MM.1S (cell line): ENCODE measurements around the gene SHKBP1.

Experiments
- DNase-seq: peaks from one replicate; pipeline ENCODE4 v3.0.0-alpha.2; 2015
- H2AFZ ChIP-seq: fragments of 300-600 bp; sonication (generic); 2 replicates; pipeline ENCODE4 v1.6.0; 2016; ENCODE audit warnings: antibody characterized with exemption, low read length
- H3F3A ChIP-seq: fragments of 300-600 bp; sonication (generic); 2 replicates; pipeline ENCODE4 v1.6.1; 2016; ENCODE audit warnings: mild to moderate bottlenecking, antibody characterized with exemption, low read length, moderate library complexity, mixed read lengths; ENCODE audit not compliant: insufficient read depth
- H3K27ac ChIP-seq: fragments of 300-600 bp; sonication (generic); 2 replicates; pipeline ENCODE4 v1.5.1; 2016; ENCODE audit warnings: mild to moderate bottlenecking, low read length
- H3K27me3 ChIP-seq: fragments of 300-600 bp; sonication (generic); replicated peaks from 2 replicates; pipeline ENCODE4 v1.6.0; 2016; ENCODE audit warnings: low read length; ENCODE audit not compliant: insufficient read depth
- H3K36me3 ChIP-seq: fragments of 300-600 bp; sonication (generic); replicated peaks from 2 replicates; pipeline ENCODE4 v1.6.1; 2016; ENCODE audit warnings: mild to moderate bottlenecking, low read length, mixed read lengths; ENCODE audit not compliant: insufficient read depth
- H3K4me1 ChIP-seq: fragments of 300-600 bp; sonication (generic); 2 replicates; pipeline ENCODE4 v1.6.1; 2016; ENCODE audit warnings: low read length, mixed read lengths
- H3K4me2 ChIP-seq: fragments of 300-600 bp; sonication (generic); 2 replicates; pipeline ENCODE4 v1.6.0; 2016; ENCODE audit warnings: low read depth, low read length
- H3K4me3 ChIP-seq: fragments of 300-600 bp; sonication (generic); 2 replicates; pipeline ENCODE4 v1.5.1; 2016; ENCODE audit warnings: low read length, mixed read lengths
- H3K79me2 ChIP-seq: fragments of 300-600 bp; sonication (generic); 2 replicates; pipeline ENCODE4 v1.6.1; 2016; ENCODE audit warnings: mixed run types, low read length, mixed read lengths
- H3K9ac ChIP-seq: fragments of 300-600 bp; sonication (generic); 2 replicates; pipeline ENCODE4 v1.6.1; 2016; ENCODE audit warnings: low read length, mixed read lengths
- H3K9me2 ChIP-seq: fragments of 300-600 bp; sonication (generic); replicated peaks from 2 replicates; pipeline ENCODE4 v1.6.1; 2016; ENCODE audit warnings: mild to moderate bottlenecking, low read length, mixed read lengths; ENCODE audit not compliant: insufficient read depth
- H3K9me3 ChIP-seq: fragments of 300-600 bp; sonication (generic); replicated peaks from 2 replicates; pipeline ENCODE4 v1.6.1; 2016; ENCODE audit warnings: mild to moderate bottlenecking, low read length, mixed read lengths; ENCODE audit not compliant: insufficient read depth
- H4K20me1 ChIP-seq: fragments of 300-600 bp; sonication (generic); 2 replicates; pipeline ENCODE4 v1.6.1; 2016; ENCODE audit warnings: mild to moderate bottlenecking, low read length, moderate library complexity, mixed read lengths; ENCODE audit not compliant: insufficient read depth
- EZH2 ChIP-seq: fragments of 300-600 bp; sonication (generic); optimal IDR thresholded peaks from 2 replicates; pipeline ENCODE3; 2017; ENCODE audit warnings: low read depth, mild to moderate bottlenecking, antibody characterized with exemption, low read length, mixed read lengths
- EZH2phosphoT487 ChIP-seq: fragments of 300-600 bp; sonication (generic); IDR thresholded peaks from 2 replicates; pipeline ENCODE4 v1.6.1; 2018; ENCODE audit warnings: antibody characterized with exemption, low read length
- TF ChIP-seq, protein P1 (sequence below): fragments of 300-600 bp; sonication (generic); IDR thresholded peaks from 2 replicates; pipeline ENCODE4 v1.5.1; 2016; ENCODE audit warnings: antibody characterized with exemption, low read length, mixed read lengths

The SHKBP1 gene

DNA sequence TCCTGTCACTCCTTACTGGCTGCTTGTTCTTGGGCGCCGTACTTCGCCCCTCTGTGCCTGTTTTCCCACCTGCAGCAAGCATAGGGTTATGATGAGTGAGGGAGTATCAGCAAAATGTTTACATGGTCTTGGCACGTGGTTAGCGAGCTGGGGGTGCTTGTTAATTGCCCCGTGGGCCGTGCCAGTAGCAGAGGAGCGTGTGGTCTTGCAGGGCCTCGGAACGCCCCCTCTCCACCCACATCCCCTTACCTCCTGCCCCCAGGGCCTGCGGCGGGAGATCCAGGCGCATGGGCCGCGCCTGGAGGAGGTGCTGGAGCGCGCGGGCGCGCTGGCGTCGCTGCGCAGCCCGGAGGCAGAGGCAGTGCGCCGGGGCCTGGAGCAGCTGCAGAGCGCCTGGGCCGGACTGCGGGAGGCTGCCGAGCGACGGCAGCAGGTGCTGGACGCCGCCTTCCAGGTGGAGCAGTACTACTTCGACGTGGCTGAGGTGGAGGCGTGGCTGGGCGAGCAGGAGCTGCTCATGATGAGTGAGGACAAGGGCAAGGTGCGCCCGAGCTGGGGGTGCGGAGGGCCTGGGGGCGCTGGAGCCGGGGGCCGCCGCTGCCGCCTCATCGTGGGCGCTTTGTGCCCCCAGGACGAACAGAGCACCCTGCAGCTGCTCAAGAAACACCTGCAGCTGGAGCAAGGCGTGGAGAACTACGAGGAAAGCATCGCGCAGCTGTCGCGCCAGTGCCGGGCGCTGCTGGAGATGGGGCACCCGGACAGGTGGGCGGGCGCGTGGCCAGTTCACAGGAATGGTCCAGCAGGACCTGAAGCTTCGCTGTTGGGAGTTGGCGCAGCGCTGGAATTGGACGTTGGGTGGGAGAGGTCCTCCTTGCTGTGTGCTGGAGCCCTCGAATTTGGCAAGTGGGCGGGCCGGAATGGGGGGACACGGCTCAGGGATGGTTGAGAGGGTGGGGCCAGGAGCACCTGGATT lies 22.5 kb upstream of the SHKBP1 start:
- Histone ChIP-seq H3K4me2 (no peak overlapping the region), H3K27ac (no peak overlapping the region), H3F3A (no peaks in the 10 kb centered on the region), H3K9me3 (no peaks in the 10 kb centered on the region), H3K27me3 (peaks cover 59% of the 10 kb centered on the region), H3K9ac (no peak overlapping the region), H3K4me1 (no peaks in the 10 kb centered on the region), H2AFZ (no peak overlapping the region), H4K20me1 (no peaks in the 10 kb centered on the region), H3K79me2 (no peaks in the 10 kb centered on the region), H3K4me3 (no peak overlapping the region), H3K36me3 (no peaks in the 10 kb centered on the region), H3K9me2 (no peaks in the 10 kb centered on the region)
- no peak for DNase-seq
- TF ChIP-seq, protein P1, sequence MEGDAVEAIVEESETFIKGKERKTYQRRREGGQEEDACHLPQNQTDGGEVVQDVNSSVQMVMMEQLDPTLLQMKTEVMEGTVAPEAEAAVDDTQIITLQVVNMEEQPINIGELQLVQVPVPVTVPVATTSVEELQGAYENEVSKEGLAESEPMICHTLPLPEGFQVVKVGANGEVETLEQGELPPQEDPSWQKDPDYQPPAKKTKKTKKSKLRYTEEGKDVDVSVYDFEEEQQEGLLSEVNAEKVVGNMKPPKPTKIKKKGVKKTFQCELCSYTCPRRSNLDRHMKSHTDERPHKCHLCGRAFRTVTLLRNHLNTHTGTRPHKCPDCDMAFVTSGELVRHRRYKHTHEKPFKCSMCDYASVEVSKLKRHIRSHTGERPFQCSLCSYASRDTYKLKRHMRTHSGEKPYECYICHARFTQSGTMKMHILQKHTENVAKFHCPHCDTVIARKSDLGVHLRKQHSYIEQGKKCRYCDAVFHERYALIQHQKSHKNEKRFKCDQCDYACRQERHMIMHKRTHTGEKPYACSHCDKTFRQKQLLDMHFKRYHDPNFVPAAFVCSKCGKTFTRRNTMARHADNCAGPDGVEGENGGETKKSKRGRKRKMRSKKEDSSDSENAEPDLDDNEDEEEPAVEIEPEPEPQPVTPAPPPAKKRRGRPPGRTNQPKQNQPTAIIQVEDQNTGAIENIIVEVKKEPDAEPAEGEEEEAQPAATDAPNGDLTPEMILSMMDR: no peak
- TF ChIP-seq EZH2 (no peak), EZH2phosphoT487 (no peak)

DNA sequence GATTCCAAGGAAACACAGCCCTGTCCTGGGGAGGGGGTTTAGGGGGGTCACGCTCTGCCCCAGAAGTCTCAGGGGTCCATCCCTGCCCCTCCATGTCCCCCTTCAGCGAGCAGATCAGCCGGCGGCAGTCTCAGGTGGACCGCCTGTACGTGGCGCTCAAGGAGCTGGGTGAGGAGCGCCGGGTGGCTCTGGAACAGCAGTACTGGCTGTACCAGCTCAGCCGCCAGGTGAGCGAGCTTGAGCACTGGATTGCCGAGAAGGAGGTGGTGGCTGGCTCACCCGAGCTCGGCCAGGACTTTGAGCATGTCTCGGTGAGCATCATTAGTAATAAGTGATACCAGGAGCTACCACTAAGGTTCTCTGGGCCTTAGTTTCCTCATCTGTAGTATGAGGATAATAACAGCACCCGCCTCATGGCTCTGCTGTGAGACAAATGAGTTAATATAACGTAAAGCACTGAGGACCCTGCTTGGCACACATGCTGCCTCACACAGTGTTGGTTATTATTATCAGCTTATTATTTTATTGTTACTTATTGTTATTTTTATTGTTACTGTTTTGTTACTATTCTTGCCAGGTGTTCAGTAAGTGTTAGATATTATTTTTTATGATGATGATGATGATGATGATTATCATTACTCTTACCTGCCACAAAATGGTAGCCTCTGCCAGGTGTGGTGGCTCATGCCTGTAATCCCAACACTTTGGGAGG lies 20.5 kb upstream of the SHKBP1 start:
- no peak overlapping the region for H3K27ac ChIP-seq
- DNase-seq: no peak

DNA sequence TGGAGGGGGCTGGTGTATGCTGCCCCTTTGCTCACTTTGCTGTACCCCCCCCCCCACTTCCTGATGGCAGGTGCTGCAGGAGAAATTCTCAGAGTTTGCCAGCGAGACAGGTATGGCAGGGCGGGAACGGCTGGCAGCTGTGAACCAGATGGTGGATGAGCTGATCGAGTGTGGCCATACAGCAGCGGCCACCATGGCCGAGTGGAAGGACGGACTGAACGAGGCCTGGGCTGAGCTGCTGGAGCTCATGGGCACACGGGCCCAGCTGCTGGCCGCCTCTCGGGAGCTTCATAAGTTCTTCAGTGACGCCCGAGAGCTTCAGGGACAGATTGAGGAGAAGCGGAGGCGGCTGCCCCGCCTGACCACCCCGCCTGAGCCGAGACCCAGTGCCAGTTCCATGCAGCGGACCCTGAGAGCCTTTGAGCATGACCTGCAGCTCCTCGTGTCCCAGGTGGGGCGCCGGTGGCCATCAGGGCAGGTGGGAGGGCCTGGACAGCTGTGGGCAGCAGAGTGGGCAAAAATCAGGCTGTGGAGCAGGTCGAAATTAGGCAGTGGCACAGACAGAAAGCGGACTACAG lies 19.6 kb upstream of the SHKBP1 start:
- no peak for DNase-seq
- no peaks in the 10 kb centered on the region for H3K79me2 ChIP-seq
- H3K27me3 ChIP-seq: peaks cover 73% of the 10 kb centered on the region
- no peak overlapping the region for H3K4me3 ChIP-seq
- H2AFZ ChIP-seq: no peak overlapping the region
- H4K20me1 ChIP-seq: no peaks in the 10 kb centered on the region
- TF ChIP-seq, protein P1: no peak
- TF ChIP-seq EZH2: no peak
- no peak for TF ChIP-seq EZH2phosphoT487
- no peak overlapping the region for H3K9ac ChIP-seq
- no peaks in the 10 kb centered on the region for H3K9me3 ChIP-seq
- no peaks in the 10 kb centered on the region for H3K36me3 ChIP-seq
- H3K4me2 ChIP-seq: no peak overlapping the region
- H3K9me2 ChIP-seq: no peaks in the 10 kb centered on the region
- H3F3A ChIP-seq: no peaks in the 10 kb centered on the region
- H3K27ac ChIP-seq: no peak overlapping the region
- H3K4me1 ChIP-seq: no peaks in the 10 kb centered on the region

More for the DNA sequence above, 20.5 kb upstream of the SHKBP1 start:
- Histone ChIP-seq H2AFZ (no peak overlapping the region), H3K27me3 (peaks cover 73% of the 10 kb centered on the region), H3K9me3 (no peaks in the 10 kb centered on the region), H3K4me1 (no peaks in the 10 kb centered on the region), H4K20me1 (no peaks in the 10 kb centered on the region), H3K4me3 (no peak overlapping the region), H3K9ac (no peak overlapping the region), H3K36me3 (no peaks in the 10 kb centered on the region), H3K9me2 (no peaks in the 10 kb centered on the region), H3F3A (no peaks in the 10 kb centered on the region), H3K79me2 (no peaks in the 10 kb centered on the region), H3K4me2 (no peak overlapping the region)
- TF ChIP-seq EZH2phosphoT487: no peak
- TF ChIP-seq EZH2: no peak
- TF ChIP-seq, protein P1: no peak
